IMR-90 (cell line): ENCODE data around the gene GABBR2.

Experiments
- BHLHE40 ChIP-seq: fragments of 150-350 bp; IDR thresholded peaks from 2 replicates; pipeline ENCODE4 v1.6.1; 2016; ENCODE audit warnings: mild to moderate bottlenecking, low read depth, low read length
- POLR2A ChIP-seq: IDR thresholded peaks from 2 replicates; pipeline ENCODE4 v1.6.1; 2012; ENCODE audit warnings: mild to moderate bottlenecking, low read depth, low read length
- RAD21 ChIP-seq: IDR thresholded peaks from 2 replicates; pipeline ENCODE4 v1.6.1; 2012; ENCODE audit warnings: low read length, improper control_type of control experiment
- RCOR1 ChIP-seq: IDR thresholded peaks from 2 replicates; pipeline ENCODE4 v1.6.1; 2012; ENCODE audit warnings: mild to moderate bottlenecking, low read length, improper control_type of control experiment; ENCODE audit not compliant: insufficient replicate concordance
- SMC3 ChIP-seq: fragments of 150-350 bp; IDR thresholded peaks from 2 replicates; pipeline ENCODE4 v1.6.1; 2016; ENCODE audit warnings: low read depth, mild to moderate bottlenecking, antibody characterized with exemption, low read length, moderate library complexity
- TF ChIP-seq, protein P1 (sequence below): conservative IDR thresholded peaks from 2 replicates; pipeline ENCODE4 v1.5.1; 2012; ENCODE audit warnings: mild to moderate bottlenecking, low read depth, low read length, improper control_type of control experiment
- TF ChIP-seq, protein P2 (sequence below): fragments of 150-350 bp; IDR thresholded peaks from 2 replicates; pipeline ENCODE4 v1.6.1; 2016; ENCODE audit warnings: low read depth, mild to moderate bottlenecking, low read length, moderate library complexity, borderline replicate concordance

DNA sequence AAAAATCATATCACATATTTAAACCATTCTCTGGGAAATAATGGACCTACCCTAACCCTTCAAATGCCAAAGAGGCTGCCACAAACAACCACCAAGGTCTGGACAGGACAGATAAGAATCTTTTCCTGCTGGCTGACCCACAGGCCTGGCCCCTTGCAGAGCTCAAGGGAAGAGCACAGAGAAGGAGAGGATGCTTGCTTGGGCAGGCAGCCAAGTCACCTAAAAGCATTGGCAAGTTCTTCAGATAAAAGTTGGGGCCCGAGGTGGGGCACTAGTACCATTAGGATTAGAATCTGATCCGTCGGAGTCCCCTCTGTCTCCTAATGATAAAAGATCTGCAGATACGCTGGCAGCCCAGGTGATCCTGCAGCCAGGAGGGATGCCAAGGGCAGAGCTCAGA lies 176.6 kb downstream of the GABBR2 start:
- TF ChIP-seq RAD21 = no peak
- TF ChIP-seq, protein P1, sequence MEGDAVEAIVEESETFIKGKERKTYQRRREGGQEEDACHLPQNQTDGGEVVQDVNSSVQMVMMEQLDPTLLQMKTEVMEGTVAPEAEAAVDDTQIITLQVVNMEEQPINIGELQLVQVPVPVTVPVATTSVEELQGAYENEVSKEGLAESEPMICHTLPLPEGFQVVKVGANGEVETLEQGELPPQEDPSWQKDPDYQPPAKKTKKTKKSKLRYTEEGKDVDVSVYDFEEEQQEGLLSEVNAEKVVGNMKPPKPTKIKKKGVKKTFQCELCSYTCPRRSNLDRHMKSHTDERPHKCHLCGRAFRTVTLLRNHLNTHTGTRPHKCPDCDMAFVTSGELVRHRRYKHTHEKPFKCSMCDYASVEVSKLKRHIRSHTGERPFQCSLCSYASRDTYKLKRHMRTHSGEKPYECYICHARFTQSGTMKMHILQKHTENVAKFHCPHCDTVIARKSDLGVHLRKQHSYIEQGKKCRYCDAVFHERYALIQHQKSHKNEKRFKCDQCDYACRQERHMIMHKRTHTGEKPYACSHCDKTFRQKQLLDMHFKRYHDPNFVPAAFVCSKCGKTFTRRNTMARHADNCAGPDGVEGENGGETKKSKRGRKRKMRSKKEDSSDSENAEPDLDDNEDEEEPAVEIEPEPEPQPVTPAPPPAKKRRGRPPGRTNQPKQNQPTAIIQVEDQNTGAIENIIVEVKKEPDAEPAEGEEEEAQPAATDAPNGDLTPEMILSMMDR = no peak
- TF ChIP-seq BHLHE40 = no peak
- no peak for TF ChIP-seq RCOR1
- TF ChIP-seq, protein P2, sequence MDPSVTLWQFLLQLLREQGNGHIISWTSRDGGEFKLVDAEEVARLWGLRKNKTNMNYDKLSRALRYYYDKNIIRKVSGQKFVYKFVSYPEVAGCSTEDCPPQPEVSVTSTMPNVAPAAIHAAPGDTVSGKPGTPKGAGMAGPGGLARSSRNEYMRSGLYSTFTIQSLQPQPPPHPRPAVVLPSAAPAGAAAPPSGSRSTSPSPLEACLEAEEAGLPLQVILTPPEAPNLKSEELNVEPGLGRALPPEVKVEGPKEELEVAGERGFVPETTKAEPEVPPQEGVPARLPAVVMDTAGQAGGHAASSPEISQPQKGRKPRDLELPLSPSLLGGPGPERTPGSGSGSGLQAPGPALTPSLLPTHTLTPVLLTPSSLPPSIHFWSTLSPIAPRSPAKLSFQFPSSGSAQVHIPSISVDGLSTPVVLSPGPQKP = no peak
- no peak for TF ChIP-seq POLR2A
- TF ChIP-seq SMC3 = no peak
